ENCODE data around the gene RAC2.
"Not testable (repeated sequence)": the region's sequence is repeated elsewhere in the genome, so short reads cannot be mapped to it uniquely, and the experiment has no call there.

Gene RAC2

DNA sequence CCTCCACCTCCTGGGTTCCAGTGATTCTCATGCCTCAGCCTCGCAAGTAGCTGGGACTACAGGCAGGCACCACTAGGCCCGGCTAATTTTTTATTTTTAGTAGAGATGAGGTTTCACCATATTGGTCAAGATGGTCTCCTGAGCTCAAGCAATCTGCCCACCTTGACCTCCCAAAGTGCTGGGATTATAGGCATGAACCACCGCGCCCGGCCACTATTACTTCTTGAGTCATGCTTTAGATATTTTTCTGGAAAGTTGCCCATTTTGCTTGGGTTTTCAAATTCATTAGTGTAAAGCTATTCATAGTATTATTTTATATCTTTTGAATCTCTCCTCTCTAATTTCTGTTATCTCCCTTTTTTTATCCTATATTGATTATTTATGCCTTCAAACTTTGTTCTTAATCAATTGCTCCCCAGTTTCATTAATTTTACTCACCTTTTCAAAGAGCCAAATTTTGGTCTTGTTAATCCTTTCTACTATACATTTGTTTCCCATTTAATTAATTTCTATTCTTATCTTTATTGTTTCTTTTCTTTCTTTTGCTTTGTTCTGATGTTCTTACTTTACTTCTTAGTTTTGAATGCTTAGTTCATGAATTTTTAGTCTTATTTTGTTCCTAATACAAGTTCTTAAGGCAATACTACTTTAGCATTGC lies 10.3 kb upstream of the RAC2 start:
- DNase-seq = no peak

DNA sequence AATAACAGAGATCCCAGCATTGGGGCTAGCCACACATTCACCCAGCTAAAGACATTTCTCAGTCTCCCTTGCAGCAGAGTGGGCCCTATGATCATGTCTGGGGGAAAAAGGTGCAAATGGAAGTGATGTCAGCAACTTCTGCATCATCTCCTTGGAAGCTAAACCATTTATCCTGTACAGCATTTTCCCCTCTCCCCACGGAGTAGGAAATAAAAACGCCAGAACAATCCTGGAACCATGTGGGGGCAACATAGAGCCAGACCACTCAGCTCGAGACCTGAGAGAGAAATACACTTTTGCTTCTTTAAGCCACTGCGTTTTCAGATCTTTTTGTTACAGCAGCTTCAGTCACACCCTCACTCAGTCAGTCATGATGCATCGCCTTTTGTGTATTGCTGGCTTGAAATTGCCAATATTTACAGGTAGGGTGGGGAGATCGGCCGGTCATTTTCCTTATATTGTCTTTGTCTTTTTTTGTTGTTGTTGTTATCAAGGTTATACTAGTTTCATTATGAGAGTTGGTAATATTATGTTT lies 9.1 kb upstream of the RAC2 start:
- DNase-seq = no peak

DNA sequence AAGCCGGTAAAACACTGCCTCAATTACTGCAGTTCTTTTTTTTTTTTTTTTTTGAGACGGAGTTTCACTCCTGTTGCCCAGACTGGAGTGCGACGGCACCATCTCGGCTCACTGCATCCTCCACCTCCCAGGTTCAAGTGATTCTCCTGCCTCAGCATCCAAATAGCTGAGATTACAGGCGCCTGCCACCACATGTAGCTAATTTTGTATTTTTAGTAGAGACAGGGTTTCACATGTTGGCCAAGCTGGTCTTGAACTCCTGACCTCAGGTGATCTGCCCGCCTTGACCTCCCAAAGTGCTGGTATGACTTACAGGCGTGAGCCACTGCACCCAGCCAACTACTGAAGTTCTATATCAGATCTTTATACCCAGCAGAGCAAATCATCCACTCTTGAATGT lies 7.8 kb upstream of the RAC2 start:
- not testable (repeated sequence) for DNase-seq

DNA sequence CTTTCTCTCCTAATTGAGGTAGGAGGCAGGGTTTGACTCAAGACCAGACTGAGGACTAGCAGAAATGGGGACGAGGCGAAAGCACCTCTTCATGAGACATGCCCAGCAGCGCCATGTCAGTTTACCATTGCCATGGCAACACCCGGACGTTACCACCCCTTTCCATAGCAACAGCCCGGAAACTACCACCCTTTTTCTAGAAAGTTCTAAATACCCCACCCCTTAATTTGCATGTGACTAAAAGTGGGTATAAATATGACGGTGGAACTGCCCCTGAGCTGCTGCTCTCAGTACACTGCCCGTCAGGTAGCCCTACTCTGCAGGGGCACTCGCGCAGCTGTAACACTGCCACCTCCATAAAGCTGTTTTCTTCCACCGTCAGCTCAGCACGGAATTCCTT lies 5.9 kb upstream of the RAC2 start:
- no peak for DNase-seq

DNA sequence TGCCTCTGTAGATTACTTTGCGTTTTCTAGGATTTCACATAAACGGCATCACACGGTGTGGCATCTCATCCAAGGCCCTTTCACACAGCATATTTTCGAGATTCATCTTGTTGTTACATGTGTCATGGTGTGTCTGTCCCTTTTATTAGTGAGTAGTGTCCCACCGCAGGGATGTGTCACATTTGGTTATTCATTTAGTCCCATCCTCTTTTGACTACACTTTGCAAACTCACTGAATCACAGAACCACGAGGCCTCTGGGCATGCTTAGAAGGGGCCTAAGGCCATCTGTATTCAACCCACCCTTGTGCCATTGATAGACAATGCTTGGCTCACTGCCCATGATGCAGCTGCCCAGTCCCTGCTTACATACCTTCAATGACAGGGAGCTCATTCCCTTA lies 4.2 kb upstream of the RAC2 start:
- DNase-seq = no peak

DNA sequence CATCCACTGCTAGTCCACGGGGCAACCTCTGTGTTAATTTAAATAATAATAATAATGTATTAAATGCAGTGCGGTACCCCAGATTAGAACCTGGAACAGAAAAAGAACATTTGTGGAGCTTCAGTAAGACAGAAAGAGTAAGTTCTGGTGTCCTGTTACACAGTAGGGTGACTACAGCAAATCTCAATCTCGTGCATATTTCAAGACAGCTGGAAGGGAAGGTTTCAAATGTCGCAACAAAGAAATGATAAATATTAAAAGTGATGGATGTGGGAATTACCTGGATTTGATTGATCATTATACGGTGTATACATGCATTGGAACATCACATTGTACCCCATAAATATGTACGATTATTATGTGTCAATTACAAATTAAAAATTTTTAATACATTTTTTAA lies 1.7 kb upstream of the RAC2 start:
- no peak for DNase-seq

DNA sequence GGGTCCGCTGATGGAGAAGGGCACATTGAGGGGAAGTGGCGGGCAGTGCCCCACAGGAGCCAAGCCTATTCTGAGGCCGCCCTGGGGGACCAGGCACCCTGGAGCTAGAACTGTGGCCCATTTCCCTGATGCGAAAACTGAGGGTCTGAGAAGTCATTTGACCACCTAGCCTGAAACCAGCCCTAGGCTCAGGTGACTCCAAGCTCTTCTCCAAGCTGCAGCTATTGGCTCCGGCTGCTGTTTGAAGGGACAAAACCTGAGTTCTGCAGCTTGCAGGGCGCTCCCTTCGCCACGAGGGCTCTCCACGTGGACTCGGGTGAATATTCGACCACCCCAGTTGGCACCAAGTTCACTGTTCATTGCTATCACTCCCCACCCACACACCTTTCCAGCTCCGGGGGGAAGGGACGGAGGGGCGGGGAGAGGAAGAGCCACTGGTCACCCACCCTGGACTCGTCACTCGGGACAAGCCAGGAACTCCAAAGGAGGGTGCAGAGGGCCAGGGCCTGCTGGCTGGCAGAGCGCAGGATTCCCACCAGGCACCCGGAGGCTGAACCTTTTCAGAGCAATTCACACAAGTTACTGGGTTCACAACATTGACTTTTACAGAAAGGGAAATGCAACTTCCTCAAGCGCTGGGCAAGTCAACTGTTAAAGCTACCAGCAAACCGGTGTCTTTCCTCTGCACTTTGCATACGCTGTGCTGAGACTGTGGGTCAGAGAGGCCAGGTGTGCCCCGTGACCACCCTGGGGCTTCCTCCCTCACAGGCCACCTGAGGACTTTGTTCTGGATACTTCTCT lies 1.1 kb upstream of the RAC2 start:
- no peak for DNase-seq

DNA sequence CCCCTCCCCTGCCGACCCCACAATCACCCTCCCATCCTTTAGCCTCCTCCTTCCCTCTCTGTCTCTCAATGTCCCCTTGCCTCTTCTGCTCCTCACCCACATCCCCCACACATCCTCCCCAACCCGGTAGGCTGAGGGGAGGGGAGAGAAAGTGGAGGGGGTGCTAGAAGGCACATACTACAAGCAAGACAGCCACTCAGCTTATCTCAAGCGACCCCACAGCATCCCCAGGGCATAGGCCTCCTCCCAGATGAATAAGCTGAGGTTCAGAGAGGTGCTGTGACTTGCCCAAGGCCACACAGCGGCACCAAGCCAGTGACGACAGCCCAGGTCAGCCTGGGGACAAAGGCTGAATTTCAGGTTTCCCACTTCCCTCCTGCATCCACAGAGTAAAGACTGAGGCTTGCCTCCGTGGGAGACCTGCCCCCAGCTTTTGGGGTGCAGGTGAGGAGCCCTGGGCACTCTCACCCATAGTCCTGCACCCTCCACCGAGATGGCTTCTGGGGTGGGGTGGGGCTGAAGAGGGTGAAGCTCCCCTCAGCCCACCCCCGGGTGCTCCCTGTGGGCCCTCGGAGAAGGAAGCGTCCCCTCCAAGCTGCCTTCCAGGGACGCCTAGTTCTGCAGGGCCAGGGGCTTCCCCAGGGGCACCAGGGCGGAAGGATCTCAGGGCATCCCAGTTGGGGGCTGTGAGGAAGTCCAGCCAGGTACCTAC lies 511 bp downstream of the RAC2 start:
- DNase-seq = no peak

DNA sequence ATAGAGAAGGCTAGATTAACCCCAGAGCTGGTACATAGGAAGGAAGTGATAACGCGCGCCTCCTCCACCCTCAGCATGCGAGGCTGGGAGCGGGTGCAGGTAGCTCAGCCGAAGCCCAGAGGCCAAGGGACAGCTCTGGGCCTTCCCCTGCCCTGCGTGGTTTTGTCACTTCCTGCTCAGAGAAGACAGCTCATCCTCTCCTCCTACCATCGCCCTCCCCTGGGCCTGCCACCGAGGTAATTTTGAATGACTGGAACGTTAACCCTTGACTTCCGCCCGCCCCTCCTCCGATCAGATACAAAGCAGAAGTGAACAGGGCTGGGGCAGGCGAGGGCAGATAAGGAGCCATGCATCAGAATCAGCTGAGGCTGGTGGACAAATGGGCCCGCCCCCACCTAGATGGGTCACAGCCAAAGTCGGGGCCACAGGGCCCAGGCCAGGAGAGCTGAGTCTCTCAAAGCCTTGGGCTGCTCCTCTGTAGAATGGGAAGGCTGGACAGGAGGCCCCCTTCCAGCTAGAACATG lies 1.6 kb downstream of the RAC2 start:
- no peak for DNase-seq

DNA sequence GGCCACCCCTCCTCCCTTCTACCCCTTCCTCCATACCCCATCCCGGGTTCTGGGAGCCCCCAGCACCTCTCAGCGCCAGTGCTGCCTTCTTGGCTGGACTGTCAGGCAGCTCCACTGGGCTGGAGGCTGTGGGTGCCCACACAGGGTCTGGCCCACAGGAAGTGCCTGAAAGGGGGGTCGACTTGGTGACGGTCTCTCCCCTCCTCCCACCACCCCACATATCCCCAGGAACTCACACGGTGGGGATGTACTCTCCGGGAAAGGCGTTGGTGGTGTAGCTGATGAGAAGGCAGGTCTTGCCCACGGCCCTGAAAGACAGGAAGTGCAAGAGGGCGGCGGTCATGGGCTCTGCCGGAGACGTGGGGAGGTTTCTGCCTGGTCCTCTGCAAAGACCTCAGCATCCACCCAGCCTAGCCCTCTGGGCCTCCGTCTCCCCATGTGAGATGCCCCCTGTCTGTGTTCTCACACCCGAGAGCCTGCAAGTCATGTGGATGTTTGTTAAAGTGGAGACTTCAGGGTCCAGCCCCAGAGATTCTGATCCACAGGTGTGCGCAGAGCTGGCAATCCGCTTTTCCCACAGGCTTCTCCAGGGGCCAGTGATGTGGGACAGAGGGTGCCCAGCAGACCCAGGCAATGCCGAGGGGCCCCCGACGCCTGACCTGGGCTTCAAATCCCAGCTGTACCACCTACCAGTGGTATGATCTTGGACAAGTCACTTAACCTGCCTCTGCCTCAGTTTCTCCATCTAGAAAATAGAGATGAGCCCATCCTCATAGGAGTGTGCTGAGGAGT lies 2.5 kb downstream of the RAC2 start:
- no peak for DNase-seq

DNA sequence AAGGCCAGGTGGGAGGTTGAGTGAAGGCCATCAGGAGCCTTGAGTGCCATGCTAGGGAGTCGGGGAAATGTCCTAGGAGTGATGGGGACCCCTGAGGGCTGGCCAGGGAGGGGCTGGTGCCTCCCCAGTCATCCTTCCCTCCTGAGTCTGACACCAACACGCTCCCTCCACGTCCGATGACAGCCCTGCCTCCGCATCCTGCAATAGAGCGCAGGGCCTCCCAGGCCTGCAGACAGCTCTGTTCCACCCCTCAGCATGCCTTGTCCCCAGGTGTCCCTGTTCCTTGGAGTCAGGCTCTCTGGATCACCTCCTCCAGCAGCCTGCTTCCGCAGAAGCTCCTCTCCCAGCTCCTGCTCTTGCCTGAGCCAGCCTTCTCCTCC lies 3.1 kb downstream of the RAC2 start:
- no peak for DNase-seq

DNA sequence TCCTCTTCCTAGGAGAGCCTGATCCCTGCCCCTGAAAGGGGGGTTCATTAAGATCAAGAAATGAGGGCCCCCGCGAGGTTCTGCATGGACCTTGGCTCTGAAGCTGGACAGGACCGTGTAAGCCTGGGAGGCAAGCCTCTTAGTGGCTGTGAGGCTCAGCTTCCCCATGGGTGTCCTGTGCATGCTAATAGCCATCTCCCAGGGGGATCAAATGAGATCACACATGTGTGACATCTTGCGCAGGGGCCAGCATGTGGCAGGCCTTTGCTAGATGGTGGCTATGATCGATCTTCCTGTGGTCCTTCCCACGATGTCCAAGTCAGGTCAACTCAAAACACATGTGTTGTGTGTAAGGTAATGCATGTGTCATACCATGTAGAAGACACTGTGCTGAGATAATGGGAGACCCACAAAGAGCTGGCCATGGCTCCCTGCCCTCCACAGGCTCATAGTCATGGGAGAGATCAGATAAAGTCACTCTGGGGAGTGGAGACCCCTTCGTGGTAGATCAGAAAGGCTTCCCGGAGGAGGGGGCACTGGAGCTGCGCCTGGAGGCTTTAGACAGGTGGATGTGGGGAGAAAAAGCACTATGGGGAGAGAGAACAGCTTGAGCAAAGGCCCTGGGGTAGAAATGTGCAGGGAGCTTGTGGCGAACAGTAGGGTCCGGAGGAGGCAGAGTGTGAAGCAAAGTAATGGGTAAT lies 3.7 kb downstream of the RAC2 start:
- no peak for DNase-seq

DNA sequence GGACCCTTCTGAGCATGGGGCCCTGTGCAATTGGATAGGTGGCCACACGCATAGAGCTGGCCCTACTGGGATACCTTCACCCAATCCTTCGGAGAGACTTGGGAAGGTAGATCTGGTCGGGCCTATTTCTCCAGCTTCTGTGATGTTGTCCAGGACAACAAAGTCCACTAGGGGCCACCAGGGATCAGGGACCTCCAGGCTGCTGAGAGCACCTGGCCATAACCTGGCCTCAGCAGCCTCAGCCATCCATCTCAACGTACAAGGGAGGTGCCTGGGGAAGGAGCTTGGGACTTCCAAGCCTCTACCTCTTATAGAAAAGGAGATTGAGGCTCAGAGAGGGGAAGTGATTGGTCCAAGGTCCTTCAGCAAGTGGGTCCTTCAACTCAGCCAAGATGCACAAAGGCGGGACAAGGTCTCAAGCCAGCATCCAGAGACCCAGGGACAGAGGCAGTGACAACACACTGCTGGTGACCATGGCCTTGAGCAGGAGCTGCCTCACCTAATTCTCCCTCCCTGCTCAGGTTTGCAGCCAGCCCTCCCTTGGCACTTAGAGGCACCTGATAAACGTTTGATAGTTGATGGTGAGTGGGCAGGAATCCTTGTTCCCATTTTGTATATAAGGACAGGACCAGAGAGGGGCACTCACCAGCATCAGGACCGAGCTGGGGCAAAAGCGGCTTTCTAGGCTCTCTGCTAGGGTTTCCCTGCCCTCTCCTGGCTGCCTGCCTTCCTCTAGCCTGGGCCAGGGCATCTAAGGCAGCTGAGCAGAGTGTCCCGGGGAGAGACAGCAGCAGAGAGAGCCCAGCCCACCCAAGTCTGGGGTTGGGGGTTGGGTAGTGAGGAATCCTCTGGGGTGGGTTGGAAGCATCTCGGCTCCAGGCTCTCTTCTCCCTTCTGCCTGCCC lies 4.5 kb downstream of the RAC2 start:
- no peak for DNase-seq

DNA sequence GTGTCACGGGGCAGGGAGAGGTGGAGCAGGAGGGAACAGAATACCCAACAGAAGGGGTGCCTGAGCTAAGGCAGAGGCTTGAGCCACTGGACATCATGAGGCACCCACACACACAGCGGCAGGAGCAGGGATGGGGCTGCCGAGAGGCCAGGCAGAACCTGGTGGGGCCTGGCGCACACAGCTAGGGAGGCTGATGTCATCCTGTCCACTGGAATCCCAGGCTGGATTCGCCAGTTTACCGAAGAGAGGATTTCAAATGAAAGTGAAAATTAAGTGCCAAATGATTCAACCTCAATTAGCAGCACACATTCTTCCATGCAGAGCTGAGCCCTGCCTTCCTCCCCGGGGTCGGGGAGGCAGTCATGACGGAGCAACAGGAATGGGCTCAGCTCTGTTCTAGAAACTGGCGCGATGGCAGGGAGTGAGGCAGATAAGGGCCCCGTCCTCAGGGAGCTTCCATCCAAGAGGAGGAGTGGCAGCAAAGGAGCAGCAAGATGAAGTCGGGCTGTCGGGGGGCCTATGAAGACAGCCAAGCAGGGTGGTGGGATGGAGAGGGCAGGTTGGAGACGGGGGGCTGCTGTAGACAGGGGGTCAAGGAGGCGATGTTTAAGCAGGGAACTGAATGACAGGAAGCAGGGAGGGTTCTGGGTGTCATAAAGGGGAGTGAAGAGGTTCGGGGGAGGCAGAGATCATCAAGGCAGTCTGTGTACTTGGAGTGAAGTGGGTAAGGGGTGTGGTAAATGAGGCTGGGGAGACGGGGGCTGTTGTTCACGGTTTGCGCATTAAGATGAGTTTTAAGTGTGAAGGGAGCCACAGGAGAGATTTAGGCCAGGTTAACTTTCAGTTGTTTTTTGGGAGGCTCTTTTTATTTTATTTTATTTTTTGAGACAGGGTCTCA lies 6.4 kb downstream of the RAC2 start:
- no peak for DNase-seq

DNA sequence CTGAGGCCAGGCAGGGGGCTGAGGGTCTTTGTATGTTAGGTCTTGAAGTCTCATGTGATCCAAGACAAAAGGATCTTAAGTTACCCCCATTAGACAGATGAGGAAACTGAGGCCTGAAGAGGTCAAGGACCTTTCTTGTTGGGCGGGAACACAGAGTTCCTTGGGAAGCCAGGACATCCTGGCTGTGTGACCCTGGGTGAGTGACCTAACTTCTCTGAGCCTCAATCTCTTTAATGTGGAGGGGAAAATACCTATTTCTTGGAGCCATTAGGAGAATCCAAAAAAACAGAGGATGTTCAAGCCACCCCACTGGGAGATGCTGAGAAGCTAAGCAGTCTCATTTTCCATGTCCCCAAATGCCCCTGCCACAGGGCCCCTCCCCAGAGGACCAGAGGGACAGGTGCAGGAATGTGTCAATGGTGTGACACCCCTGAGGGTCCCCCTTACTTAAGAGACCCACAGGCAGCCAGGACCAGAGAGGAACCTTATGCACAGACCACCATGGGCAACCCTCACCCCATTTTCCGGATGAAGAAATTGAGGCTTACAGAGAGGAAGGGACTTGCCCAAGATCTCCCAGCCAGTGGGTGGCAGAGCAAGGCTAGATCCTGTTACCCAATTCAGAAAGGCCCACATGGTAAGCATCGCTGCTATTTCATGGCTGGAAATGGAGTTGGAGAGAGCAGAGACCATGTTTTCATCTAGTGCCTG lies 8.0 kb downstream of the RAC2 start:
- no peak for DNase-seq

DNA sequence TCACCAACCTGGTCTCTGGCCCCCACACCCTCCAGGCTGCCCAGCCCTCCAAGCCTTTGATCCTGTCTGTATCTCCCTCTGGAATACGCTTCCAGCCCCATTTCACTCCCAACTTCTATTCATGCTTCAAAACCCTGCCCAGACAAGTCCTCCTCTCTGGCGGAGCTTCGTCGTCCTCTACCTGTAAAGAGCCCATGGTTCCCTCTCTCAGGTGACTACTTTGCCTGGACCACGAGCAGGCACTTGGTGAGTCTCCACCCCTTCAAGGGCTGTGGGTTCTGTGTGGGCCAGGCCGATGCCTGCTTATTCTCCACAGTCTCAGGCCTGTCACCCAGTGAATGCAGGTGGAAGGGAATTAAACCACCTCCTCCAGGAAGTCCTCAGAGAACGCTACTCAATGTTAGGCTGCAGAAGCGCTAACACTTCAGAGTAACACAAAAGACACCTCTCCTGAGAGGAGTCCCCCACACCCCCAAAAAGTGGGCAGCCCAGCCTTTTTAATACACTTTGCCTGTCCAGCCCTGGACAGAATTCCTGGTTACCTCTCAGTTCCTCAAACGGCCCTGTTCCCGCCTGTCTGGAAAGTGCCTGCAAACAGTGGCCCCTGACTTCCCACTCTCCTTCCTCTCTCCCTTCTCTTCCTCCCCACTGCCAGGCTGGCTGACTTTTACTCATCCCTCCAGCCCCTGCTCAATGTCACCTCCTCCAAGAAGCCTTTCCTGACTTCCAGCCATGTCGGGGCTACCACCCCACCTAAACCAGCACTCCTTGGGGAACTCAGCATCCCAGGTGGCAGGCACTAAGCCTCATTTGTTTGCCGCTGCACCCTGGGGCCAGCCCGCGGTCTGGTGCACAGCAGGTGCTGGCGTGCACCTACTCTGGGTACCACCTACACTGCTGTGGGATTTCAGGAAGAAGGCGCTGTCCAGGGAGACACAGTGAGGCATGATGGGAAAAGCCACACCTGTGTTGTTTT lies 9.0 kb downstream of the RAC2 start:
- no peak for DNase-seq

DNA sequence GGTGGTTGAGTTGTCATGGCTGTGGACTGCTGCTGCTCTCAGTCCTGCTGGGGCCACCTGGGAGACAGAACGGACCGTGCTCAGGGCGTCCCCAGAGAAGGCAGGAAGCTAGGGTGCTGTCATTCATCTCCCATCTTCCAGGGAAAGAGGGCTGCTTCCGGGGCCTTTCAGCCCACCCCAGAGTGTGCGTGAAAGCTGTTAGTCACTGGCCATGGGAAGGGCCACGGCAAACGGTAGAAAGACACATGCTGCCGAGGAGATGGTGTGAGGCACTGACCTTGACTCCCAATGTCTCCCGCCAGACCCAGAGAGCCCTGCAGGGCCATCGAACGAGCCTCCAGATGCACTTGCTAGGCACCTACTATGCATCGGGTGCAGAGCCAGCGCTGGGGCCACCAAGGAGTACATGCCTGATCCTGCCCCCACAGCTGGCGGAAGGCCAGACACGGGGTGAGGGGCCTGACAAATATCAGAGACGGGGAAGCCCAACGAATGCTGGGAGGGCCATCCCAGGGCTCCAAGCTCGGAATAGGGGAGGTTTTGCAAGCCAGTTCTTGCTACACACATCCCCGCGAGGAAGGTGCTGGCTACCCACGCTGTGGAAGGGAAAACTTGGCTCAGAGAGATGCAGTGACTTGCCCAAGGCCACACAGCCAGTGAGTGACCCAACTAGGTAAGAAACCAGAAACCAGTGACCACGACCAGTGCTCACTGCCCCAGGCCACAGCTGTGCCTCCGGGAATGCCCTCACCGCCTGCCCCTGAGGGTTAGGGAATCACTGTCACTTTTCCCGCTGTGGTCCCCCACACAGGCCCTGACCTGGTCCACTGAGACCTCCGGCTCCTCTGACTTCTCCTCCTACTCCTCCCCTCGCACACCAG lies 10.1 kb downstream of the RAC2 start:
- no peak for DNase-seq

Data from NCI-H345 (cell line).